Kidney (tissue), 14 donors: Measurements from ENCODE around the gene WNK2. TPM values are rescaled to one million over a fixed set of nuclear protein-coding genes. Genes with fewer than 3 reads are reported as not detected.

ENCODE experiments used
- DNase-seq, 5 donors: peaks; one replicate each; pipeline ENCODE4 v3.0.0-alpha.2; 2013 to 2020
- FAIRE-seq: peaks from 2 replicates; lab custom pipeline; 2012; peaks lifted over from hg19 to GRCh38; lab: Jason Lieb, UNC
- H3K27ac ChIP-seq, 2 donors: one replicate each; pipeline ENCODE4 v1.7.0; 2013; ENCODE audit warnings: low read depth in 2 of 2, low read length in 2 of 2, inconsistent platforms in 1 of 2
- H3K27me3 ChIP-seq: one replicate; pipeline ENCODE4 v1.7.1; 2013; ENCODE audit warnings: low read length, inconsistent platforms; ENCODE audit not compliant: control insufficient read depth, insufficient read depth
- H3K36me3 ChIP-seq, 3 donors: one replicate each; pipeline versions ENCODE4 v1.7.0 to v1.7.1; 2013; ENCODE audit warnings: low read length in 3 of 3, control low read depth in 1 of 3, inconsistent platforms in 1 of 3; ENCODE audit not compliant: insufficient read depth in 3 of 3, control insufficient read depth in 2 of 3
- H3K4me1 ChIP-seq, 3 donors: one replicate each; pipeline versions ENCODE4 v1.7.0 to v1.7.1; 2013; ENCODE audit warnings: low read length in 3 of 3, inconsistent platforms in 1 of 3, low read depth in 1 of 3; ENCODE audit not compliant: control insufficient read depth in 2 of 3, insufficient read depth in 2 of 3
- H3K4me3 ChIP-seq, 3 donors: one replicate each; pipeline versions ENCODE4 v1.7.0 to v1.8.1; 2013; ENCODE audit warnings: low read length in 3 of 3, control low read depth in 1 of 3, inconsistent platforms in 1 of 3
- H3K9ac ChIP-seq, 3 donors: one replicate each; pipeline versions ENCODE4 v1.7.0 to v1.7.1; 2013; ENCODE audit warnings: low read length in 3 of 3, control low read depth in 1 of 3, inconsistent platforms in 1 of 3
- H3K9me3 ChIP-seq, 3 donors: one replicate each; pipeline versions ENCODE4 v1.7.0 to v1.7.1; 2013; ENCODE audit warnings: low read length in 3 of 3, control low read depth in 1 of 3, inconsistent platforms in 1 of 3; ENCODE audit not compliant: control insufficient read depth in 2 of 3, insufficient read depth in 1 of 3
- intact Hi-C: fragments of 100-400 bp; cut with DNase I; formaldehyde crosslinking; loops from one replicate; pipeline ENCODE4 v1.11.1; 2022
- polyA plus RNA-seq: library from polyadenylated mRNA; stranded (reverse); fragments of 350-450 nt; fragmentation: Illumina TruSeq; extraction: RNeasy Lipid Tissue Mini Kit (QIAGEN cat#74804); gene quantifications from one replicate; pipeline ENCODE4 v1.2.3, GENCODE V29; 2014; ENCODE audit warnings: low read depth, low replicate concordance; ENCODE audit not compliant: insufficient read depth
- total RNA-seq: library from RNA; stranded (reverse); fragmentation: NEBNext Ultra II Directional; extraction: Animal tissue kit (Norgen Biotek cat#: 25700); gene quantifications from one replicate; pipeline ENCODE4 v1.2.1, GENCODE V29; 2021
- TF ChIP-seq, protein P1 (sequence below): IDR thresholded peaks from 3 replicates; pipeline ENCODE4 v1.5.1; 2012; ENCODE audit warnings: mild to moderate bottlenecking, moderate library complexity, borderline replicate concordance; ENCODE audit not compliant: insufficient read depth; ENCODE audit errors: extremely low read depth
- donor health status: control.
- donor health status: control.
- donor health status: control.
- donor health status: control.
- donor health status: control.
- donor health status: DM: yes; HTN: yes; CAD: no.
- donor health status: Normal renal cell carcinoma (clear cell type).

Gene WNK2
- total and polyA plus RNA-seq, 2 donors from 2014 or later: 1.5 to 4.8 TPM

DNA sequence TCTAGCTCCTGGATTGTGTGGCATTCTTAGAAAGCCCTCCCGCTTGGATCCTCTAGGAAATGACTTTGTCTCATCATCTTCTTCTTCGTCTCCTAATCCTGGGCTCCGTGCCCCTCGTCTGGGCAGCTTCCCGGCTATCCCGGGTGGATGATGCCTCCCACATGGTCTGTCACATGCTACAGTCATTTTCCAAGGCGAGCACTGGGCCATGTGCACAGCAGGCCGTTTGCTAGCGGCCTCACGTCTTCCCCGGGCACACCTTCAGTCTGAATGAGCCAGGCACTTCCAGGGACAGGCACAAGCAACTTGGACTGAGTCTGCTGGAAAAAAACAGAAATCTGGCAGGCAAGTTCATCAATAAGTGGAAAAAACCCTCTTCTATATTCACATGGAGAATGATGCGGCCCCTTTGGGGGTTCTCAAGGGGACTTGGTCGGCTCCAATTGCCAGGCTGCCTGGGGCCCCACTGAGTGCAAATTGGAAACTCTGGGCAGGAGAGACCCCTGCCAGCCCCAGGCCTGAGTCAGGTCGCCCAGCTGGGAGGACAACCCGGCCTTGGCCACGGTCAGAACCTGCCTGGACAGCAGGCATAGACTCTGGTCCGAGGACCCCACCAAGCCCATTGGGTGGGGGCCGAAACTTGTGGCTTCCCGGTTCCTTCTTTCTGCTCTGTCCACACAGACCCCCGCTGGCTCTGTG is 11.1 kb upstream of the WNK2 start:
- Histone ChIP-seq H3K27ac (no peak overlapping the region), H3K9ac (no peak overlapping the region), H3K4me3 (no peak overlapping the region), H3K36me3 (no peaks in the 10 kb centered on the region), H3K4me1 (no peaks in the 10 kb centered on the region), H3K9me3 (no peaks in the 10 kb centered on the region), H3K27me3 (no peaks in the 10 kb centered on the region)
- DNase-seq: no peak
- TF ChIP-seq, protein P1, sequence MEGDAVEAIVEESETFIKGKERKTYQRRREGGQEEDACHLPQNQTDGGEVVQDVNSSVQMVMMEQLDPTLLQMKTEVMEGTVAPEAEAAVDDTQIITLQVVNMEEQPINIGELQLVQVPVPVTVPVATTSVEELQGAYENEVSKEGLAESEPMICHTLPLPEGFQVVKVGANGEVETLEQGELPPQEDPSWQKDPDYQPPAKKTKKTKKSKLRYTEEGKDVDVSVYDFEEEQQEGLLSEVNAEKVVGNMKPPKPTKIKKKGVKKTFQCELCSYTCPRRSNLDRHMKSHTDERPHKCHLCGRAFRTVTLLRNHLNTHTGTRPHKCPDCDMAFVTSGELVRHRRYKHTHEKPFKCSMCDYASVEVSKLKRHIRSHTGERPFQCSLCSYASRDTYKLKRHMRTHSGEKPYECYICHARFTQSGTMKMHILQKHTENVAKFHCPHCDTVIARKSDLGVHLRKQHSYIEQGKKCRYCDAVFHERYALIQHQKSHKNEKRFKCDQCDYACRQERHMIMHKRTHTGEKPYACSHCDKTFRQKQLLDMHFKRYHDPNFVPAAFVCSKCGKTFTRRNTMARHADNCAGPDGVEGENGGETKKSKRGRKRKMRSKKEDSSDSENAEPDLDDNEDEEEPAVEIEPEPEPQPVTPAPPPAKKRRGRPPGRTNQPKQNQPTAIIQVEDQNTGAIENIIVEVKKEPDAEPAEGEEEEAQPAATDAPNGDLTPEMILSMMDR: no peak
- intact Hi-C loops: loop anchor here (10.0 kb wide), 1 partner anchor 132 kb away; no protein-coding TSS in a partner anchor
- FAIRE-seq: no peak

DNA sequence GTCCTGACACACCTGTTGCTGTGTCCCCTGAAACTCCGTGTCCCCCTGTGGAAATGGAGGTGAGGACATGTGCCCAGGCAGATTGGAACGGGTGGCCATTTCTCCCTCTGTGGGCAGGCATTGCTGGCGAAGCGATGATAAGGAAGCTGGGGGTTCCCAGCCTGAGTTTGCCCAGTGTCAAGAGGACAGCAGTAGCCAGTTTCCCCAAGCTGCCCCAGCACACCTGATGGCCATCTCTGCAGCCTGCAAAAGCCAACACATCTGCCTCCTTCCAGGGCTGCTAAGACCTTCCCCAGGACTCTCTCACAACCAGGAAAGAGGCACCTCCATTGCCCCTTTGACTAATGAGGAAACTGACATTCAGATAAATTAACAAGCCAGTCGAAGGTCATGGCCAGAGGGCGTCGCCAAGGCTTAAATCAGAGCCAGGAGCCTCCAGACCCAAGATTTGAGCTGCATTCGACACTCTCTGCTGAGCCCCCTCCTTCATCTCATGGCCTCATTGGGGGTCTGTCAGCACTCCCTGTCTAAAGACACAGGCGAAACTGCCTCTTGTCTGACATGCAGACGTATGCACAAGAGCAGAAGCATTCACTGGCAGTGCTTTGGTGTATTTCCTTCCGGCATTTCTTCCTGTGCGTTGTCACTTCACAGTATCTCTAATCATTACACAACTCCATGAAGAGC is 10.4 kb upstream of the WNK2 start:
- Histone ChIP-seq H3K4me3 (no peak overlapping the region), H3K27ac (no peak overlapping the region), H3K4me1 (no peaks in the 10 kb centered on the region), H3K9ac (no peak overlapping the region), H3K9me3 (no peaks in the 10 kb centered on the region), H3K36me3 (no peaks in the 10 kb centered on the region), H3K27me3 (no peaks in the 10 kb centered on the region)
- TF ChIP-seq, protein P1: no peak
- no peak for FAIRE-seq
- intact Hi-C loops: loop anchor here (10.0 kb wide), 1 partner anchor 131 kb away; no protein-coding TSS in a partner anchor
- DNase-seq: peak in 1 of 5 donors; percentile 25

DNA sequence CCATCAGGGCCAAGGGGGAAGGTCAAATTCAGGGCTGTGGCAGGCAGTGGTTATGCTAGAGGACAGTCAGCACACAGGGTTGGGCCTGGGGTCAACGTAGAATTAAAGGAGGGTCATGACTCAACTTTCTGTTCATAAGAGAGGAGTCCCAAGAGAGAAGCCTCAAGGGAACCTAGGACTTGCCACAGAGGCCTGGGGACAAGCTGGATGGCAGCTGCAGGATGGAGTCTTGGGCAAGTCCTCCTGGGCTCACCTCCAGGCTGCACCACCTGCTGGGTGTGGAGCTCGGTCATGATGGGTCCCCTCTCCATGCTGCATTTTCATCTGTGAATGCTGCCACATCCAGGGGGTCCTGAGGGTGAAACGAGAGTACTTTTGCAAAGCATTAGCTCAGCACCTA is 9.0 kb upstream of the WNK2 start:
- FAIRE-seq: no peak
- TF ChIP-seq, protein P1: no peak
- intact Hi-C loops: loop anchor here (10.0 kb wide), 1 partner anchor 130 kb away; no protein-coding TSS in a partner anchor
- Histone ChIP-seq H3K27ac (no peak overlapping the region), H3K4me3 (no peak overlapping the region), H3K9me3 (no peaks in the 10 kb centered on the region), H3K9ac (no peak overlapping the region), H3K27me3 (no peaks in the 10 kb centered on the region), H3K36me3 (no peaks in the 10 kb centered on the region), H3K4me1 (no peaks in the 10 kb centered on the region)
- DNase-seq: no peak
